GM18499 (cell line): ENCODE data around the gene FAM78A.

Source experiments
- ATAC-seq: cut with Tn5 transposase; IDR thresholded peaks from one replicate; pipeline ENCODE4 v1.9.1; 2021; ENCODE audit warnings: moderate number of reproducible peaks; ENCODE audit not compliant: insufficient read depth, unreplicated experiment

Gene FAM78A, protein sequence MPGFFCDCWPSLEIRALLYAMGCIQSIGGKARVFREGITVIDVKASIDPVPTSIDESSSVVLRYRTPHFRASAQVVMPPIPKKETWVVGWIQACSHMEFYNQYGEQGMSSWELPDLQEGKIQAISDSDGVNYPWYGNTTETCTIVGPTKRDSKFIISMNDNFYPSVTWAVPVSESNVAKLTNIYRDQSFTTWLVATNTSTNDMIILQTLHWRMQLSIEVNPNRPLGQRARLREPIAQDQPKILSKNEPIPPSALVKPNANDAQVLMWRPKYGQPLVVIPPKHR

DNA sequence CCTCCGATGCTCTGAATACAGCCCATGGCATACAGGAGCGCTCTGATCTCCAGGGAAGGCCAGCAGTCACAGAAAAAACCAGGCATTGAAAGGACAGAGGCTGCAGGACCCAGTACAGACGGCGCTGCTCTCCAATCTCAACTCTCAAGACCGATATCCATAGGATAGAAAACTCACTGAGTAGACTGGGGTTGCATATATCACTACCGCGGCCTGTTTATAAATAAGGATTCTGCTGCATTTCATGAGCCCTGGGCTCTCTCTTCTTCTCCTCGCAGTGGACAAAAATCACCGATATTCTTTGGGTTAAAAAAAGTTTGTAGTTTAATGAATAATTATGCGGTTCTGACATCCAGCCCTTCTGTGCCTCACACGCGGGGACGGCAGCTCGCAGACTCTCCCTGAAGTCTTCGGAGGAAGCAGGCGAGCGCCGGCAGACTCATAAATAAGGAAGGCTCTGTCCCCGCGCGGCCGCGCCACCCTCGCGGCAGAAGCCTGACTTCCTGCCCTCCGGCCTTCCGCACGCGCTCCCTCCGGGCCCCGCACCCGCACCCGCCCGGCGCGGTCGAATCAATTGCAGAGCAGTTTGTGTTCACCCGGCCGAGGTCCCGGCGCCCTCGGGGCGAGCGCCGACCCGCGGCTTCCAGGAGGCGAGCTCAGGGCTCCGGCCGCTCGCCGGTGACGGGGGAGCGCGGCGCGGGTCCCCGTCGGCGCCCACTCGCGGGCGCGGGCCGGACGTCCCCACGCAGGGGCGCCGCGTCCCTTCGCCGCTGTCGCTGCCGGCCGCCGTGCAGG, at the start of gene FAM78A:
FAM78A (minus strand) TSS at position 417 of the 795 bp plus-strand sequence; CDS start at position 86, 331 bp downstream.
- no peak for ATAC-seq

DNA sequence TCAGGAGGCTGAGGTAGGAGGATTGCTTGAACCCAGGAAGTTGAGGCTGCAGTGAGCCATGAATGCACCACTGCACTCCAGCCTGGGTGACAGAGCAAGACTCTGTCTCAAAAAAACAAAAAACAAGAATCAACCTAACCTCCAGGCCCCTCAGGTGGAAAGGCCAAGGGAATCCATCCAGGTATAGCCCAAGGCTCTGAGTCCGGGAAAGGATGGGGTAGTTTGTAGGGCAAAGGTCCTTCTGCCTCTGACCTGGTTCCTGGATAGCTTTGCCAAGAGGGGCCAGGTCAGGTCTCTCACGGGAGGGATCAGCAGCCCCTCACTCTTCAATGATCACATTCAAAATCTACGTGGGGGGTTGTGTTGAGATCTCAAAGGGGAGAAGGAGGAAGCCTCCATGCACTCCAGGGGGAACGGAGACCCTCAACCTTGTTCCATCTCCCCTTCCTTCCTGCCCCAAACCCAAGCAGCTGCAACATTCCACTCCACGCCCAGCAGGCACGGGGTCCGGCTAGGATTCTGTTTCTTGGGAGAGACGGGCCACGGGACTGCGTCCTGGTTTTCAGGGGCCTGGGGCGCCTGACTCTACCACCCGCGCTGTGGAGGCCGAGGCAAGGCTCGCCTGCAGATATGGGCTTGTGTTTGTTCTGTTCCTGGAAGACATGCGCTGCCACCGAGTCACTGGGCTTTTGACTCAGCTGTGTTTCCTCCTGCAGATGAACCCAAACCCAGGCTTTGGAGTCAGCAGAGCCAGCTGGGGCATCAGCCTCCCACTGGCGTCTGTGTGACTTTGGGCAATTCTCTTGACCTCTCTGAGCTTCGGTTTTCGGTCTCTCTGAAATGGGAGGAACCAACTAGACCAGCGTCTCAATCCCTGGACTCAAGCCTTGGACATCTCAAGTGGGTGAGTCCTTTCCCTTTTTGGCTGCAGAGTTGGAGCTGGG, 48.7 kb upstream of the FAM78A start:
- ATAC-seq: no peak

DNA sequence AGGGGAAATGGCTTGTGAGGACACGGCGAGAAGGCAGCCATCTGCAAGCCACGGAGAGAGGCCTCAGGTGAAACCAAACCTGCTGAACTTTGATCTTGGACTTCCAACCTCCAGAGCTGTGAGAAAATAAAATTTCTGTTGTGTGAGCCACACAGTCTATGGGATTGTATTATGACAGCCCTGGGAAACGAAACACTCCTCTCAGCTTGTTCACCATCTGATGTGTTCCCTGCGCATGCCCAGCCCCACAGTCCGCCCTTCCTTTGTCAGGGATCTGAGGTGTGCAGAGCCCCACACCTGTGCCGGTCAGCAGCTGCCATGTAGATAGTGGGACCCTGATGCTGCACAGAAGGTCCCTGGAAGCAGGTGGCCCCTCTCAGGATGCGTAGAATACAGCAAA, 47.3 kb upstream of the FAM78A start:
- ATAC-seq: no peak

DNA sequence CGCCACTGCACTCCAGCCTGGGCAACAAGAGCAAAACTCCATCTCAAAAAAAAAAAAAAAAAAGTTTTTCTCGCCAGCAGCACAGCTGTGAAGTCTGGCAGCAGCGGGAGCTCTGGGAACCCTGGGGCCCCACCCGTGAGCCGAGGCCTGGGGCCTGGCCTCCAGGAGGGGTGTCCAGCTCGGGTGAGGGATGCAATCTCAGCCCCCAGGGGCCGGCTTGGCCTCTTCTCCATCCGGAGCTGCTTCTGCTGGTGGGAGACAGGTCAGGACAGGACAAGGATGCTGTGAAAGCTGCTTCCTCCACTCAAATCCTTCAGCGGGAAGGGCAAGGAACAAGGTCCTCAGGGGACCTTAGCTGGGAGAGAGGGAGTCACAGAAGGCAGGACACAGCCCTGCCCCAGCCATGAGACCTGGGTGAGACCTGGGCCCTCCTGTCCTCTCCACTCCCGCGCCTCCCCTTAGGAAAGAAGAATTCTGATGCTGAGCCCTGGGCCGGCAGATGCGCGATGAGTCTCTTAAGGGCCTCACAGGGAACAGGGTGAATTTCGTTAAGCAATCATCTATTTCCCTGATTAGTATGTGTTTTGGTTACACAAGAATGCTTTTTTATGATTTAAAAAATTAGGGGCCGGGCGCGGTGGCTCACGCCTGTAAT, 43.8 kb upstream of the FAM78A start:
- no peak for ATAC-seq

DNA sequence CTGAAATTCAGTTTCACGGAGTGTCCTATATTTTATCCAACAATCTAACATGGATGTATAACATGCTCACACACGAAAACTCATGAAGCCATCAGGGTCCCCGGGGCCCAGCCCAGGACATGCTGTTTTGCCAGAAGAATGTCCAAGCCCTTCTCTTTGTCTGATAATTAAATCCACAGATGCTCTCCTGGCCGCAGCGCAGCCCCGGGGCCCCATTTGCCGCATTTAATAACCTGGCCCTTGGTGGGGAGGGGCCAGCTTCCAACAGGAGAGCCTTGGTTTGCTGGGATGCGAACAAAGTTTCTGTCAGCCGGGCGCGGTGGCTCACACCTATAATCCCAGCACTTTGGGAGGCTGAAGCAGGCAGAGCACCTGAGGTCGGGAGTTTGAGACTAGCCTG, 43.2 kb upstream of the FAM78A start:
- no peak for ATAC-seq

DNA sequence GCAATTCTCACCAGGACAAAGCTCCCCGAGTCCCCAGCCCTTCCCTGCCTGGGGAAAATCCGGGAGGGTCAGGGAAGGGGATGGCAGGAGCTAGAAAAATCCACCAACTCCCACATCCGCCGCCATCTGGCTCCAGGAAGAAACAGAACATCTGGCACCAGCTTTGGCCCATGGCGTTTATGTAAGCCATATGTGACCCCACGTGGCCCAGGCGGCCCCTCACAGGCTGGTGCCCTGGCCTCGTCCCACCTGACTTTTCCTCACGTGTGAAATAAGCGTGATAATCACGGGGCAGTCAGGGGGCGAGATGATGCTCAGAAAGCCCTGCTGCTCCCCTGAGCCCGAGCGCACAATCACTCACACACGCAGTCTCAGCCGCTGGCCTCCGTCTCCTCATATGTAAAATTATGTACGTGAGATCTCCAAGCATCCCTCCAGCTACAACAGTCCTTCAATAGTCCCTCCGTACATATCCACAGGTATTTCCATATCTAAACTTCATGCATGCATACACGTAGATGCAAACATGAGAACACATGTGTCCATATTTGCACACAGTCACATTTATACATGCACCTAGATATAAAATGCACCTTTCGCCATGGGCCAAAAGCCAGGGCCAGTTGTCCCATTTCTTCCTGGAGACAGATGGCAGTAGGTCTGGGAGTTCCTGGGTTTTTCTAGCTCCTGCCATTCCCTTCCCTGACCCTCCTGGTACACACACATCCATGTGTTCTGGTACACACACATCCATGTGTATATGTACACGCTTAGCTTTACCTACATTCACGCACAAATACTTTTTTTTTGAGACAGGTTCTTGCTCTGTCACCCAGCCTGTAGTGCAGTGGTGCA, 42.1 kb upstream of the FAM78A start:
- no peak for ATAC-seq

DNA sequence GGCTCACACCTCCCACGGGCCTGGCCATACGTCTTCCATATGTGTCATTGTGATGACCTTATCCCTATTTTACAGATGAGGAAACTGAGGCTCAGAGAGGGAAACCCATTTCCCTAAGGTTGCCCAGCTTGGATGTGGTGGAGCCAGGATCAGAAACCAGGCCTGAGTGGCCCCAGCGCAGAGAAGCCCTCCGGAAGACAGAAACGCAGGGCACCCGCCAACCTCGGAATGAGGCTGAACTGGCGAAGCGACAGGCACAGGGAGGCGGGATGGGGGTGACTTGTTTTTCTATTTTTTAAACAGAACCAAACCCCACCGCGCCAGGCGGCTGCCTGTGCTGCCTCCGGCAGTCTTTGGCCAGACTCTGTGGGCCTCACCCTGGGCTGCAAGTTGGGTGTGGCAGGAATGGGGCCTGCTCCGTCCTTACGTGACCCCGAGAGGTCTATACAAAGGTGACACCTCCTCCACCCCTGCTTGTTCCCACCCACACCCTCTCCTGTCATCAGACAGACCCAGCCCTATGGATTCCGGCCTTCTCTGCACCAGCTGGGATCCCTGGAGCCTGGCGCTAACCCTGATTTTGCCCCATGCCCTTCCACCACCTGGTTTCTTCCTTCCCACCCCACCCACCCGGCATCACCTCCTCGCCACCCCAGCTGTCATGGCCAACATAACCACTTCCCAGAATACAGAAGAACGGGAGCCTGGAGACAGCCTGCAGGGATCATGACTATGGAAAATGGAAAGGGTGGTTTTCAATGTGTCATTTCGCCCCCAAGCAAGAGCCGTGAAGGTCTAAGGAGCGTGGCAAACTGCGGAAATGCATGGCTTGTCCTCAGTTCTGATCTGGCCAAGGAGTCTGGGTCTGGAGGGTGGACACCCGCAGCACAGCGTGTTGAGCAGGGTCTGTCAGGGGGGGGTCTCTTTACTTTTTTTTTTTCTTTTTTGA, 36.8 kb upstream of the FAM78A start:
- ATAC-seq: no peak

DNA sequence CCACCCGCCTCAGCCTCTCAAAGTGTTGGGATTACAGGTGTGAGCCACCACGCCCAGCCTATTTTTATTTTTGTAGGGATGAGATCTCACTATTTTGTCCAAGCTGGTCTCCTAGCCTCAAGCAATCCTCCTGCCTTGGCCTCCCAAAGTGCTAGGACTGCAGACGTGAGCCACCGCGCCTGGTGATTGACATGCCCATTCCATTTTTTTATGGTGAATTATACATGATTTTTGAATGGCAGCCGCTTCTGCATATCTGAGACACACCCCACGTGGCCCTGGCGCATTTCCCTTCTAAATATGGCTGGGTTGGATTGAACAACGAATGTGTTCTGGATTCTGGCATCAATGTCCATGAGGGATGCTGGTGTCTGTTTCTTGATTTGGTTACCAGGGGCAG, 35.9 kb upstream of the FAM78A start:
- ATAC-seq: no peak

DNA sequence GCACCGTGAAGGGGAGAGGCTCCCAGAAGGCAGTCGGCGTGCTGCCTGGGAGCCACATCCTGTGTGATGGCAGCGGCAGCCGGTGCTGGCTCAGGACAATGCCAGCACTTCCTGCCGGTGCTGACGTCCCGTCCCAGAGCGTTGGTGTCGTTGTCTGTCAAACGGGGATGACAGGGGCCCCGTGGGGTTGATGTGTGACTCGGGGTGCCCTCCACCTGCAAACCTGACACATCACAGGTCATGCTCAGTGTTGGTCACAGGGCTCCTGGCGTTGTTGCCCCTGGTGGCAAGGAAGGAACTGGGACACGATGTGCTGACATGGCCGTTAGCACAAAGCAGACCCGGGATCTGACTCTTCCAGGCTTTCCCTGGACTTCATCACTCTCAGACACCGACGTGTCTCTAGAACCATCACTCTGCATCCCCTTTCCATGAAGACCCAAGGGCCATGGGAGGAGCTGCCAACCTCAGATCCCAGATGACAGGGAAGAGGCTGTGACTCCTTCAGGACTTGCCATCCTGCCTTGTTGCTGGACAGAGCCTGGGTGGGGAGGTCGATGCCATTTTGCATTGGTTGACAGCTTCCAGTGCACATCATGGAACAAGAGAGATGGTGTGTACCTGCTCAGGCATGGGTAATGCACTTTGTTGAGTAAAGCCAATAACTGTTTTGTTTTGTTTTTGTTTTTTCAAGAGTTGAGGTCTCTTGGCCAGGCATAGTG, 34.7 kb upstream of the FAM78A start:
- ATAC-seq: no peak

DNA sequence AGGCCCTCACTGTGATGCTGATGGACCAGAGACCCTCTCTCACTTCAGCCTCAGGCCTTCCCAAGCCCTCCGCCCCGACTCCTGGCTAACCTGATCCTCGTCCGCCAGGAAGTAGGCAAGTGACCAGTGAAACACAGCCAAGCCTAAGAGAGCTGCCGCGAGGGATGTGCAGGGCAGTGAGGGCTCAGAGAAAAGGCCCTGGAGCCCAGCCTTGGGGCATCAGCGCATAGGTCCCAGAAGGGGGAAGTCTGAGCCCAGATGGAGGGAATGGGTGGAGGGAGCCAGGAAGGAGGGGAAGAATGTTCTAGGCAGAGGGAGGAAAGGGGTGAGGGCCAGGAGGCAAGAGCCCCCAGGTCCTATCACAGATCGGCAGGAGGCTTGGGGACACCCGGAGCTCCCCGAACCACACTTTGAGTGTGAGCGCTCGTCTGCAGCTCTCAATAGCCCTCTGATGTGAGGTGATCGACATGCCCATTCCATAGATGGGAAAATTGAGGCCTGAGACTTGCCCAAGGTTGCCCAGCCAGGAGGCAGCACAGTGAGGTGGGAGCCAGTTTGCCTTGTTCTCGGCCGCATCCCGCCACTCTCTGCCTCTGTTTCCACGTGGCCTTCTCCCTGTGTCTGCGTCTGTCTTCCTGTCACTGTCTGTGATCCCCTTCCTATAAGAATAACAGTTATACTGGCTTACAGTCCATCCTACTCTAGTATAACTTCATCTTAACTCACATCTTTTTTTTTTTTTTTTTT, 33.4 kb upstream of the FAM78A start:
- ATAC-seq: no peak

DNA sequence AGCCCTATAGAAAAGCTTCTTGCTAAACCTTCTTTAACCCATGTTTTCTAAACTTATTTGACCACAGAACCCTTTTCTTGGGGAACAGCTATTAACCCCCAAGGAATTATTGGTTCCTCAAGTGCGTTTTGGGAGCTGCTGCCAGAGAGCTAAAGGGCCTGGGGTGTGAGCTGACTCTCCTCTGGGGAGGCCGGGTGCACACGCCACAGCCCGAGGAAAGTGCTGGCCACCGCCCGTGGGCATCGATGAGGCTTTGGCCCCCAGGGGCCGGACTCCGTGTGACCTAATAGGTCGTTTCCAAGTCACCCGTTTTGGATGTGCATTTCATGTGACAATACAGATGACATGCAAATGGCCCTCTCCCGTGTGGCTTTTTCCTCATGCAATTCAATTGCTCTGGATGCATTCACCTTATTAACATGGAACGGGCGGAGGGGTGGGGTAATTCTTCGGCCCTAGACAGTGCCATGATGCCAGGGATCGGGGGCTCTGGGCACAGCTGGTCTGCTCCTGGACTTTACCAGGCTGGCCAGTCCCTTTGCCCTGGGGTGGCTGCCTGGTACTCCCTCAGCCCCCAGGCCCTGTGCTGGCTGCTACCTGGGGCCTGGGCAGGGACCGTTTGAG, 32.7 kb upstream of the FAM78A start:
- ATAC-seq: no peak

DNA sequence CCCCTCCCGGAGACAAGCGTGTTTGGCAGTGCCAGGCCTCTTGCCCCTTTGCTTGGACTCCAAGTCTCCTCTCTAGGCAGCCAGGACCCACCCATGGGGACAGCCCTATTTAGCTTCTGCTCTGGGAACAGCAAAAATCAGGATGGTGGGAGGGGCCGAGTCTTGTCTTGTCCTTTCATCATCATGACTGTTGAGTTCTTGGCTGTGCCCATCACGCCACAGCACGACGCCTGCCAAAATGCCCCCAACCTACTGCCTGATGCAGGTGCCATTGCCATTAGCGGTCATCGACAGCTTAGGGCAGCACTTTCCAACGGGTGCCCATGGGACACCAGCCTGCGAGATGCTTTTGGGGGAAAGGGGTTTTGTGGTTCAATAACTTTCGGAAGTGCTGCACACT, 32.1 kb upstream of the FAM78A start:
- ATAC-seq: no peak

DNA sequence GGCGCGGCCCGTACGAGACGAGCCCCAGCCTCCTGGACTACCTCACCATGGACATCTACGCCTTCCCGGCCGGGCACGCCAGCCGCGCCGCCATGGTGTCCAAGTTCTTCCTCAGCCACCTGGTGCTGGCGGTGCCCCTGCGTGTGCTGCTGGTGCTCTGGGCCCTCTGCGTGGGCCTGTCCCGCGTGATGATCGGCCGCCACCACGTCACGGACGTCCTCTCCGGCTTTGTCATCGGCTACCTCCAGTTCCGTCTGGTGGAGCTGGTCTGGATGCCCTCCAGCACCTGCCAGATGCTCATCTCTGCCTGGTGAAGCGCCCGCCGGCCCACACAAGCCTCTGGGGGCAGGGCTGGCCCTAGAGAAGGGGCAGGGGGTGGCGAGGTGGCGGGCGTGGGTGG, 31.7 kb upstream of the FAM78A start:
- ATAC-seq: no peak

DNA sequence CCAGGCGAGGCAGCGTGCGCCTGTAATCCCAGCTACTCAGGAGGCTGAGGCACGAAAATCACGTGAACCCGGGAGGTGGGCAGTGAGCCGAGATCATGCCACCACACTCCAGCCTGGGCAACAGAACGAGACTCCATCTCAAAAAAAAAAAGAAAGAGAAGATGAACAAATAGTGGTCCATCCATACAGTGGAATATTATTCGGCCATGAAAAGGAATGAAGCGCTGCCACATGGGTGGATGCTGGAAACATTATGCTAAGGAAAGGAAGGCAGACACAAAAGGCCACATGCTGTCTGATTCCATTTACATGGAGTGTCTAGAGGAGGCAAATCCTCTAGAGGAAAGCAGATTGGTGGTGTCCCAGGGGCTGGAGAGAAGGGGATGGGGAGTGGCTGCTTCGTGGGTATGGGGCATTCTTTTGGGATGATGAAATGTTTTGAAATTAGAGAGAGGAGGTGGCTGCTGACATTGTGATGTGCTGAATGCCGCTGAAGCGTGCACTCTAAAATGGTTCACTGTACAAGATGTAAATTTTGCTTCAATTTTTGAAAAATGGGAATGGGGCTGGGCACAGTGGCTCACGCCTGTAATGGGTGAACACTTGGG, 30.2 kb upstream of the FAM78A start:
- no peak for ATAC-seq

DNA sequence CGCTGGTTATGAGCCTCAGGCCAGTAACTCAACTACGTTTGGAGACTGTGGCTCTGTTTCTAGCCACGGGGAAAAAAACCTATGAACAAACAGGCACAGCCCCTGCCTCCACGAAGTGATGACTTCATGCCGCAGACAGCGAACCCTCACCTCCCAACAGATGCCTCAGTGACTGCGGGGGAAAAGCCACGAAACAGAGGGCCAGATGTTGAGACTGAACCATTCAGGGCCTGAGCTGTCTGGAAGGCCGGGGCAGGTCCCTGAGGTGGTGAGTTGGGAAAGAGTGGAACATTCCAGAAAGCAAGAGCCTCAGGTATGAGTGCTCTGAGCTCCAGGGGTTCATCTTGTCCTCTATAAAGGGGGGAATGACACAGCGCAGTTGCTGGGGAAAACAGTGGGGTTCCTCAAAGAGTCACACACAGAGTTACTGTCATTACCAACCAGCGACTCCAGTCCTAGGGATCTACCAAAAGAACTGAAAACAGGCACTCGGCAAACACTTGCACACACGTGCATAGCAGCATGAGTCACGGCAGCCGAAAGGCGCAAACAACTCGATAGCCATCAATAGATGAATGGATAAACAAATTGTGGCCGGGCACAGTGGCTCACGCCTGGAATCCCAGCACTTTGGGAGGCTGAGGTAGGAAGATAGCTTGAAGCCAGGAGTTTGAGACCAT, 28.5 kb upstream of the FAM78A start:
- ATAC-seq: no peak
